Pancreas (tissue), 10 donors: ENCODE measurements around the gene IL18BP. TPM values are rescaled to one million over a fixed set of nuclear protein-coding genes. Genes with fewer than 3 reads are reported as not detected.

ENCODE experiments used
- ATAC-seq, 4 donors: fragments of 200-7000 bp; cut with Tn5 transposase; one replicate each; pipeline versions ENCODE4 v1.8.0 to v1.9.1; 2020; ENCODE audit warnings: mild to moderate bottlenecking in 4 of 4, moderate library complexity in 4 of 4
- DNase-seq, 6 donors: peaks; one replicate each; pipeline ENCODE4 v3.0.0-alpha.2; 2020
- FAIRE-seq: peaks from 2 replicates; lab custom pipeline; 2012; peaks lifted over from hg19 to GRCh38; lab: Jason Lieb, UNC
- H3K27ac ChIP-seq, 4 donors: fragments of 200-600 bp; sonication (generic); 1 replicate in 3 of 4; 2 replicates in 1 of 4; pipeline versions ENCODE4 v1.5.0 to v1.8.0; 2020
- H3K27me3 ChIP-seq, 4 donors: fragments of 200-600 bp; one replicate each; pipeline ENCODE4 v1.8.0; 2021
- H3K36me3 ChIP-seq, 3 donors: fragments of 200-600 bp; sonication (generic) in 1 of 3; one replicate each; pipeline versions ENCODE4 v1.5.0 to v1.8.0; 2020 to 2021
- H3K4me1 ChIP-seq, 3 donors: fragments of 200-600 bp; one replicate each; pipeline ENCODE4 v1.8.0; 2021
- H3K4me3 ChIP-seq, 4 donors: fragments of 200-600 bp; sonication (generic) in 2 of 4; one replicate each; pipeline versions ENCODE4 v1.5.0 to v1.8.0; 2020 to 2021
- H3K9me3 ChIP-seq, 4 donors: fragments of 200-600 bp; one replicate each; pipeline ENCODE4 v1.8.0; 2021
- CTCF ChIP-seq, 4 donors: fragments of 200-600 bp; sonication (generic) in 3 of 4; IDR thresholded peaks; one replicate each; pipeline versions ENCODE4 v1.5.0 to v1.8.0; 2021; ENCODE audit warnings: antibody characterized with exemption in 4 of 4
- WGBS, 2 donors: extraction: QIAGEN DNeasy Blood & Tissue Kit; methylation state at CpG; one replicate each; pipeline ENCODE4 v1.1.7; 2013; 5-methylcytosine and 5-hydroxymethylcytosine counted together
- intact Hi-C, 3 donors: fragments of 100-400 bp; cut with DNase I; formaldehyde crosslinking; loops; one replicate each; pipeline versions ENCODE4 v1.11.1 to v1.14.2; 2022
- polyA plus RNA-seq, 2 donors: library from polyadenylated mRNA; stranded (reverse); fragments of 200-250 nt; gene quantifications; one replicate each; pipeline ENCODE4 v1.2.3, GENCODE V29; 2013
- total RNA-seq, 6 donors: library from RNA; stranded (reverse); fragmentation: NEBNext Ultra II Directional in 4 of 6; extraction: Animal tissue kit (Norgen Biotek cat#: 25700) in 4 of 6; gene quantifications; one replicate each; pipeline versions ENCODE4 v1.2.1 to v1.2.4, GENCODE V29; 2021 to 2023
- donor health status: healthy with polysubstance abuse.
- donor health status: DM: no; HTN: no; CAD: no; lungs with moderate emphysema.
- donor health status: DM: no; HTN: no; CAD: no.
- donor health status: control.
- donor health status: control.
- donor health status: Bipolar disorder and iron deficiency.
- donor health status: DM: yes; HTN: yes; CAD: no.
- donor health status: DM: no; HTN: no; CAD: no.
- donor health status: DM: no; HTN: no; CAD: no.
- donor health status: DM: yes; HTN: yes; CAD: no.

IL18BP gene
- total and polyA plus RNA-seq, 8 donors, result 2.3 to 7.8 (median 3.9) TPM

- Histone ChIP-seq H3K9me3 (no peaks in the 10 kb centered on the region), H3K4me3 (no peak overlapping the region), H3K36me3 (peaks cover 4 to 82% (median 64%) of the 10 kb centered on the region in 3 donors), H3K27ac (no peak overlapping the region), H3K27me3 (no peaks in the 10 kb centered on the region), H3K4me1 (peaks cover 0 to under 1% (median 0%) of the 10 kb centered on the region in 3 donors)
- WGBS, 2 donors, result 84 to 85% methylated on average over 20 of the region's 20 CpGs
- peak in 2 of 6 donors; percentile 66 to 70 for DNase-seq
- no peak for ATAC-seq
- no peak for TF ChIP-seq CTCF (IDR thresholded peaks at IDR 0.05)
- no peak for FAIRE-seq
- intact Hi-C loops, result no loop called here
These were observed 6.9 kb downstream of the IL18BP start for GRCh38 chr11:72005347-72006260.

GRCh38 chr11:72006309-72007088, 7.8 kb downstream of the IL18BP start:
- WGBS, 2 donors, result 90% methylated on average over 8 of the region's 8 CpGs

GRCh38 chr11:72007089-72007476, 8.4 kb downstream of the IL18BP start:
- no peak overlapping the region for H3K27ac ChIP-seq
- no peaks in the 10 kb centered on the region for H3K9me3 ChIP-seq
- intact Hi-C loops, result no loop called here
- ATAC-seq, result no peak
- no peak for TF ChIP-seq CTCF (IDR thresholded peaks at IDR 0.05)
- DNase-seq, result peak in 1 of 6 donors; percentile 48
- H3K36me3 ChIP-seq, result peaks cover 4 to 95% (median 71%) of the 10 kb centered on the region in 3 donors
- FAIRE-seq, result no peak
- WGBS, 2 donors, result 87 to 89% methylated on average over 15 of the region's 15 CpGs
- no peak overlapping the region for H3K4me3 ChIP-seq
- H3K4me1 ChIP-seq, result no peaks in the 10 kb centered on the region
- H3K27me3 ChIP-seq, result no peaks in the 10 kb centered on the region

More at GRCh38 chr11:72006309-72007088, 7.8 kb downstream of the IL18BP start:
- ATAC-seq, result no peak
- DNase-seq, result no peak
- H3K36me3 ChIP-seq, result peaks cover 4 to 91% (median 70%) of the 10 kb centered on the region in 3 donors
- no peaks in the 10 kb centered on the region for H3K27me3 ChIP-seq
- no peaks in the 10 kb centered on the region for H3K9me3 ChIP-seq
- no peak overlapping the region for H3K4me3 ChIP-seq
- intact Hi-C loops, result no loop called here
- H3K27ac ChIP-seq, result no peak overlapping the region
- no peak for TF ChIP-seq CTCF (IDR thresholded peaks at IDR 0.05)
- H3K4me1 ChIP-seq, result no peaks in the 10 kb centered on the region
- no peak for FAIRE-seq

GRCh38 chr11:72007587-72007986, 8.9 kb downstream of the IL18BP start:
- WGBS, 2 donors, result 86 to 91% methylated on average over 5 of the region's 5 CpGs
- Histone ChIP-seq H3K4me1 (no peaks in the 10 kb centered on the region), H3K36me3 (peaks cover 4 to 98% (median 74%) of the 10 kb centered on the region in 3 donors), H3K9me3 (no peaks in the 10 kb centered on the region), H3K27ac (no peak overlapping the region), H3K4me3 (no peak overlapping the region), H3K27me3 (no peaks in the 10 kb centered on the region)
- intact Hi-C loops, result no loop called here
- ATAC-seq, result no peak
- no peak for DNase-seq
- FAIRE-seq, result no peak
- TF ChIP-seq CTCF (IDR thresholded peaks at IDR 0.05), result no peak
